Epithelial cell of prostate (primary cell): ENCODE data around the gene ITGA4.
A peak's percentile ranks its signal among the peaks of the same experiment; 100 is the strongest.

Source experiments
- DNase-seq: peaks from one replicate; pipeline ENCODE4 v3.0.0-alpha.2; 2011; ENCODE audit warnings: low read depth, low spot score
- H3K27ac ChIP-seq: fragments of 450-650 bp; 2 replicates; pipeline ENCODE4 v1.5.1; 2017; ENCODE audit warnings: mild to moderate bottlenecking

ITGA4 gene

DNA sequence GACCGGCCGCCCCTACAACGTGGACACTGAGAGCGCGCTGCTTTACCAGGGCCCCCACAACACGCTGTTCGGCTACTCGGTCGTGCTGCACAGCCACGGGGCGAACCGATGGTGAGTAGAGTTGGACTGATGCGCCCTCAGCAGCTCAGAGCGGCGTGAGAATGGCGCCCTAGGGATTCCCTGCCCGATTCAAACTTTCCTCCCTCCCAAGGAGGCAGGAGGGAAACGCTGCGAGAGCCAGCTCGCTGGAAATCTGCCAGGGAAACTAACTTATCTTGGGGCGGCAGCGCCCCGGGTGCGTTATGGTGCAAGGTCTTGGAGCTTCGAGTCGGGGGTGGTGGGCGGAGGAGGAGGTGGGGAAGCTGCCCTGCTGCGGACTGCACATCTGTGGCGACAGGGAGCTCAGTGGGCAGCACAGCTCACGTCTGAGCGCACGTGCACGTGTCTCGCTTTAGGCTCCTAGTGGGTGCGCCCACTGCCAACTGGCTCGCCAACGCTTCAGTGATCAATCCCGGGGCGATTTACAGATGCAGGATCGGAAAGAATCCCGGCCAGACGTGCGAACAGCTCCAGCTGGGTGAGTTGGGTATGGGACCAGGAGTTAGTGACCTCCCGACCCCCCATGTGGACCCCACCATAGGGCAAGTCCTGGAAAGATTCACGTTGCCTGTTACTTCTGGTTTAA, 697 bp downstream of the ITGA4 start:
- DNase-seq, result no peak
- no peak overlapping the region for H3K27ac ChIP-seq

DNA sequence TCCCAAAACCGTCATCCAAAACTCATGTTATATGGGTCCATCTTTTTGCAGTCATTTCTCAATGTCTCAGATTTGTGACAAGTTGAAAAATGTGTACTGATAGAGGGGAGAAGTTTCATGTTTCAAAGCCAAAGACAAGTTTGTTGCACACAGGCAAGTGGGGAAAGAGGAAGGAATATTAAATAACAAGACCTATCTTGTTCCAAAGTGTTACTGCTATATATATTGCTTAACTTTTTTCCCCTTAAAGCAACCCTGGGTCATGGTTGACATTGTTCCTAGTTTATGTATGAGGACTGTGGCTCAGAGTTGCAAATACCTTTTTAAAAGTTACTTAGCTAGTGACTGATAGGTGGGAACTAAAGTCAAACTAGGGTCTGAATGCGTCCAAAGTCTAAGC, 1.7 kb downstream of the ITGA4 start:
- no peak overlapping the region for H3K27ac ChIP-seq
- no peak for DNase-seq

DNA sequence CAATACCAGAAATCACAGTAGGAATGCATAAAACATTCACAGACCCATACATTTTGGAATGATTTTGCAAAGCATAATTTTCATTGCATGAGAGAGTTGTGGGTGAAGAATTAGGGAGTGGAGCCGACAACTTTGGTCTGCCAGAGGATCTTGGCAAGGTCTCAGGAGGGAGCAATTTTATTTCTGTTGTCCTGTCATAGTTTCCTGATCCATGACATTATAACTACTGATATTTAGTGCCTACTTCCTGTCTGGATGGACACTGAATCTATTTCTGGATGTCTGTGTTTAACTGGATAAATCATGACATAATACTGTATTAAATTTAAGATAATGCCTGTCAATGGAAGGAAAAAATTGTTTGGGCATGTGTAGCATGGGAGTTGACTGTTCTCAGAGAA, 2.4 kb downstream of the ITGA4 start:
- no peak overlapping the region for H3K27ac ChIP-seq
- DNase-seq, result no peak

DNA sequence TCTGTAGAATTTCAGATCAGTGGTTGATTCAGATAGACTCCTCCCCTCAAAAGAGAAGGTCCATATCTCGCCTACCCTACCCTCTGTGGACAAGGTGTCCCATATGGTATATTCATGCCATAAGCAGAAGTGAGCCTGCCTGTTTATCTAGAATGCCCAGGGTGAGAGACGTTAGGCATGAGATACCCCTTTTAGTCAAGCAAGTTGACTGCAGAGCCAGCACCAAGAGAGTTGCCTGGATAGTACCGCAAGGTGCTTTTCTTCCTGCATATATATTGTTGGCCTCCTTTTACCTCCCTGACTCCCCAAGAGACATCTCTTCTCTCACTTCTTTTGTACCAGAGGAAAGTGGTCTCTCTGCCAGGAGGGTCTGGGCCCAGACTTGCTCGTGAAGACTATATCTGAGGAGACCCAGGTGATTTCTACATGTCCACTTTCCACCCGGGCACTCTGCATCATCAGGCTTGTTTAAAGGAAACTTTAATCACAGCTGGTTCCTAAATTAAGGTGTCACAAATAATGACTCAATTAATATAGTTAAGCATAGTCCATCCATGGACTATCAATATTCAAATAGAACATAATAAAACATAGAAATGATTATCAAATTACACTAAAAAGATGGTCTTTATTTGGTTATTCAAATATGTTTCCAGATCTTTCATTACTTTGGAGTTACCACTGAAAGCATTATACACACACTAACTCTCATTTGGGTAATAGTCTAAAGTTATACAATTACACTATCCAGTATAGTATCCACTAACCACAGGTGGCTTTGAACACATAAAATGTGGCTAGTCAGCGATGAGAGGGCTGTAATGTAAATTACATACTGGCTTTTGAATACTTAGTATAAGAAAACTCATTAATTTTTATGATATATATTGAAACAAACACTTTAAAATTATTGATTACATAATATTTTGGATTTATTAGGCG, 4.1 kb downstream of the ITGA4 start:
- H3K27ac ChIP-seq, result no peak overlapping the region
- no peak for DNase-seq

DNA sequence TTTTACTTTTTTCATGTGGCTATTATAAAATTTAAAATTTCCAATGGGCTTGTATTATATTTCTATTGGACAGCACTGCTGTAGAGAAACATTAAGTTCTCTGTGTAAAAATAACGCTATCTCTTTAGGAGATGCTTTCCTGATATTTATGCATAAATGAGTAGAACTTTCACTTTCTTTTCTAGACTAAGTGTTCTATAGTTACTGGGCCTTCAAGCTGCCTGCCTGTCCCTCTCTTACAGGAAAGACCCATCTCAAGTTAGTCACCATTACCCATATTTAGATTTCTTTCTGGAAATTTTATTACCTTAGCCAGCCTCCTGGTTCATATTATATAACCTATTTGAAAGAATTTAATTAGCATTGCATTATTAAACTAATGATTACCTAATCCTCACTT, 4.8 kb downstream of the ITGA4 start:
- no peak for DNase-seq
- H3K27ac ChIP-seq, result no peak overlapping the region

DNA sequence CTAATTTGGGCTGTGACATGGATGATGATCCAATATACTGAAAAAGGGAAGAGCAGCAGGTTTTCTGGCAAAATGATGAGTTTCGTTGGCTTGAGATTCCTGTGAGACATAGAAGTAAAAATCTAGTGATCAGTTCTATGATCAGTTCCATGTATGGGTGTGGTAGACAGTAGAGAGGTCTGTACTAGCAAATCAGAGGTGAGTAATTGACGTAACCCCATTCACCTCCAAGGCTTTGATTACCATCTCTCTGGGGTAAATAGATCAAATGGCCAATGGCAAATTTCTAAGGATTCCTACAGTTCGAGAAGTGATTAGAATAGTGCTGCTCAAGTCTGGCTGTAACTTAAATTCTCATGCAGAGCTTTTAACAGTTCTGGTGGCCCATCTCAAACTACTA, 6.4 kb downstream of the ITGA4 start:
- H3K27ac ChIP-seq, result no peak overlapping the region
- no peak for DNase-seq

DNA sequence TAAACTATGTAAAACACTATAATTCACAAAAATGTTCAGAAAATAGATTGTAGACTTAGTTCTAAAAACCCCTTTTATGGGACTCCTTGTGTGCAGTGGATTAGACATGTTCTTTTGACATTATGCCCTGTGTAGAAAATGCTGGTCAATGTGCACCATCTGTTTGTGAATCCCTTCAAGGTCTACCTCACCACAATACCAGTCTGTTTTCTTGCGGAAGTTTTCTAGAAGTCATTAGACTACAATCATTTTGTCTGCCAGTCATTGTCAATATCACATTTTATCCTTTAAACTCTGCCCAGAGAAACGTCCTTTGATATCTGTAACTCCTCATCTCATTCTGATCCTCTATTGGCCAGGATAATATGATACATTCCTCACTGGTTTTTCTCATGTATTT, 7.8 kb downstream of the ITGA4 start:
- H3K27ac ChIP-seq, result no peak overlapping the region
- DNase-seq, result no peak

DNA sequence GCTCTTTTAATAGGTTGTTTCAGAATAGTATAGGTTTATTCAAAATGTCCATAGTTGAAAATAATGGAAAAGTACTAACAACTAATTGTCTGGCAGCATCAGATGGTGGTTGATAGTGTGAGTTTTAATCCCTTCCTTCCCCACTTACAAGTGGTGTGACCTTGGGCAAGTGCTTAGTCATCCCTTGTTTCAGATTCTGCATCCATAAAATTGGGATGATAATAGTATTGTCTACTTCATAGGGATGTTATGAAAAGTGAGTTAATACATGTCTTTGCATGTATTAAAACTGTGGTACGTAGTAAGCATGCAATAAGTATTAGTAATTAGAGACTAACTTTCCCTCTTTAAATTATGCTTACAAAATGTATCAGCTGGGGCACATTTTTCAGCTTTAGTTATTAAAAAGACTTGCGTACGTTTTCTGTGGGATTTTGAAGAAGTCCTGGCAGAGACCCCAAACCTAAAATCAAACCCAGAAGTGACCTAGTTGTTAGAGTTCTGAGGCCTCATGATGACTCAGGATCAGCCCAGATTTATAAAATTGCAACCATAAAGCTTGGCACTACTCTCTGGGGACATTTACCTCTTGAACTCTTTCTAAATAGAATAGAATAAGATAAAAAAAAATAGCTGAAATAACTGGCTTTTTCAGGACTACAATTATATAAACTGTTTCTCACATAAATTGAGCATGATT, 8.6 kb downstream of the ITGA4 start:
- peak; percentile 16 for DNase-seq
- H3K27ac ChIP-seq, result no peak overlapping the region

DNA sequence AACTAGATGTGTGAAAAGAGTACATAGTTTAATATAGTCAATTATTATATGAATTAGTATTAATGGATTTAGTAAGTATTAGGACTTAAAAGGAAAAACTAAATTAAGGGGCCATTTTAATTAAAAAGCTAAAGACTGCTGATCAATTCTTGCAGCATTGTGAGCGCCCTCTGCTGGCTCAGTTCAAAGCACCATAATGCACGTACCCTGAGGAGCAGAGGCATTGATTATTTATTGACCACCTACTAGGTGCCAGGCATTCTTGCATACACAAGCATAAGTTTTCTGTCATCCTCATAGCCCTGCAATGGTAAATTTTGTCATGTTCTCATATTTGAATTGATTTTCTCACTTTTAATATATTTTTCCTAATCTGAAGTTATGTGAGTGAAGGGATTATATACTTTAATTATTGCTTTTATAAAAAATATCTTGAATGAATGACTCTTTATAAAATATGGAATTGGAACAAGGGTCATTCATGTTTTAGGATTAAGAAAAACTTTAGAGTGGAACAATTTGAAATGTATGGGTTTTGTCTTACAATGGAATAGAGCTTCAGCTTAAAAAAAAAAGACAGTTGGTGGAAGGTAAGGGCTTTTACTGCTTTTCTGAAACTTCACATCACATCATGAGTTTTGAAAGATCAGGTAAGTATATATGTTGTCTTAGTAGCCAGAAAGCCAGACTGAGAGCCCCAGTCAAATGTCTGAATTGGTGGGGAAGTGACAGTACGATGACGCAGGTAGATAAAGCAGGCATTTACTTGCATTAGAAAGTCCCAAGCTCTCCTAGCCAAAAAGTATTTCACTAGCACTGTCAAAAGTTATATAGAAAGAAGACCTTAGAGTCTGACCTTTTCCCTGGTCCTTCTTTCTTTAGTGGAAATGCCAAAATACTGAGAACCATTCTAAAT, 9.7 kb downstream of the ITGA4 start:
- H3K27ac ChIP-seq, result no peak overlapping the region
- peak; percentile 5 for DNase-seq

DNA sequence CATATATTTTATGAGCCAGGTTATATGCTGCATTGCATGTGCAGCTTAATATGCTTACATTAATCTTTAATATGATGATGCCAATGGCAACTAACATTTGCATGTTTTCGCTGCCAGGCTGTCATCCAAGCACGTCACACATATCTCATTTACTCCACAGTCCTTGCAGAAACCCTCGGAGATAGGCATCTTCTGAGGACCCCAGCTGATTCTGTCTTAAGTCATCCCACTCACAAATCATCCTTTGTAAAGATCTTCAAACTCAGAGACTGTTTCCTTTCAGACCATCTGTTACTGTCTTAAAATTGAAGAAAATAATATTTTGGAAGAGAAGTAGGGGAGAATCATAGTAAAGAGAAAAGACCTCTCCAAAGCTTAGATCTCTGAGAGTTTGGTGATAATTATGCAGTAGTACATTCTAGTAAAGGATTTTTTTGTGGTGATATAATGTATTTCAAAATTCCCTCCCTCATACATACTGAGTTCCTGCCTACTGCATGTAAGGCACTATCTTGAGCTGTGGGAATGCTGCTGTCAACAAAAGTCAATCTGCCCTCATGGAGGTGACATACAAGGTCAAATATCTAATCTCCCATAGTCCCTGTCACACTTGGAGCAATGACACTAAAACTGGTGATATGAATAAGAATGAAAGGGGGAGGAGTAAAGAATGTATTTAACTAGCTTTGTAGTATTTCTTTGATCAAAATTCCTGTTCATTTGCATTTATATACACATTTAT, 11.0 kb downstream of the ITGA4 start:
- DNase-seq, result no peak
- H3K27ac ChIP-seq, result no peak overlapping the region

DNA sequence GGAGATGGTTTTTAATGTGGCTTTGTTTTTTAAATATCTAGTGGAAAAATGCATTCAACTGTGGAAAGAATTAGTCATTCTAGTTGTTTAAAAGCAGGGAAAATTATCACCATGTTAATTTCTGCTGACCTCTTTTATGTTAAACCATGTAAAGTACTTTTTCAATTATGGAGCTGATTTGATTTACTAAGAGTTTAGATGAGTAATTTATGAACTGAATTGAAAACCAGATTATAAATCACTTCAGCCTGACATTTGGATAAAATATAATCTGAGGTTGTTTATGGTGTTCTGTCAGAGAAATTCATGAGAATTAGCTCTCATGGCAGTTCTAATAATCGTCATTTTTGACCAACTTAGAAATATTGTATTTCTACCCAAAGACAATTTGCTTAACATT, 11.6 kb downstream of the ITGA4 start:
- no peak overlapping the region for H3K27ac ChIP-seq
- DNase-seq, result no peak

DNA sequence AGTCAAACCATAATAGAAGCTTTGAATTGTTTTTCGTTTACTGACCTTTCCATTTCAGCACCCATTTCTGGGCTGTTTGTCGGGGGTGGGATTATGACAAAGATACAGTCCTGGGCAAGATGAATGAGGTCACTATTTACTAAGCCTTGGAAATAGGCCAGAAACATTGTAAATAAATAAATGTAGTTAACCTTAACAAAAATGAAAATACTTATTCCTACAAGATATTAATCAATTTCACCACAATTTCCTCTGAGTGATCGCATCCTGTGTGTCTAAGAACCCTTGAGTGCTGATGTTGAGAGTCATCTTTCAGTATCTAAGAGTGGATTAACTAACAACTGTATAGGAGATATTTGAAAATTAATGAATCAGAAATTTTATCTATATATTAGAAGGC, 14.0 kb downstream of the ITGA4 start:
- DNase-seq, result no peak

DNA sequence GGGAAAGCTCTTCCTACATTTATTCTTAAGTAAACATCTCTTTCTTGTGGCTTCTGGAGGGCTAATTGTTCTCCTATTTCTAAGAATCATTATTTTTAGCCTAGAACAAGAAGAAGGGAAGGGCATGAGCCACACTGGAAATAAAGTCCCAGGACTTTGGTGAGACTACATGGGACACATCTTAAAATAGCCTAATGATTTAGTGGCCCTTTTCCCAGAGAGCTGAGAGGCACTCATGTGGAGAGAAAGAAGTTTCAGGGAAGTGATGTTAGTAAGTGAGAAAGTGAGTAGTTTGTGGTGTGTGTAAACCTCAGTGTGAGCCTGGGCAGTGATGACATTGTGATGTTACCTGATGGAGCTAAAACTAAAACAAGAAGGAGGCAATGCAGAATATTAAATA, 14.6 kb downstream of the ITGA4 start:
- no peak overlapping the region for H3K27ac ChIP-seq
- DNase-seq, result no peak

More for the DNA sequence above, 14.0 kb downstream of the ITGA4 start:
- H3K27ac ChIP-seq, result no peak overlapping the region

DNA sequence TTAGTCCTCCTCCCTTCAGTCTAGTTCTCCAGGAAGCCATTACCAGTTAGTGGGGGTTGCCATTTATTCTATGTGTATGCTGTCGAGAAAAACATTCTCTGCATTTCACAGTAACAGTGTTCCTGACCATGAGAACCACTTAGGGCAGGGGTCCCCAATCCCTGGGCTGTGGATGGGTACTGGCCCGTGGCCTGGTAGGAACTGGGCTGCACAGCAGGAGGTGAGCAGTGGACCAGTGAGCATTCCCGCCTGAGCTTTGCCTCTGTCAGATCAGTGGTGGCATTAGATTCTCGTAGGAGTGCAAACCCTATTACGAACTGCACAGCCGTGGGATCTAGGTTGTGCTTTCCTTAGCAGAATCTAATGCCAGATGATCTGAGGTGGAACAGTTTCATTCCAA, 15.8 kb downstream of the ITGA4 start:
- DNase-seq, result no peak
- H3K27ac ChIP-seq, result no peak overlapping the region

DNA sequence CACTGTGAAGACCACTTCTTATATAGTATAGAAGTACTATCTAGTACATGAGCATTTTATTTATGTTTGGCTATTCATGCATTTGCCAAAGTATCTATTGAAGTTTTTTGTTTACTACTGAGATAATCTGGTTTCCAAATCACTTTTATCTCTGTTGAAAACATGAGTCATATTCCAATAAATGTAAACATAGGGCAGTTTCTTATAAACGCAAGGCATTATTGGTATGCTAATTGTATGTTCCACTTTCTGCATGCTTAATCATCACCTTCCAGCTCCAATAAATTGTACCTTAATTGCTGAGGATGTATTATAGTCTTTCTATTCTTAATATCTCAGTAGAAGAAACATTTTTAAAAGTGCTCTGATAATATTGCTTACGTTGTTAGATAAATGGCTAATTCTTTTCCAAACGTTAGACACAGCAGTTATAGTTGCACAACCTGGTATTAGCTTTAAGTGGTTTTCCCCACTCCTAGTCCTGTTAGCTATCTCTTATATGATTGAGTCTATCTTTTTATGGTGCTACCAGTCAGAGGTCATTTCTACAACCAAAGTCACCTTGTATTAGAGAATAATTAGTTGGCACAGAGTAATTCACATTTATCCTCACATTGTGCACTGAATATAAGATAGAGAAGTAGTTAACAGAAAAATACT, 17.2 kb downstream of the ITGA4 start:
- H3K27ac ChIP-seq, result no peak overlapping the region
- no peak for DNase-seq

DNA sequence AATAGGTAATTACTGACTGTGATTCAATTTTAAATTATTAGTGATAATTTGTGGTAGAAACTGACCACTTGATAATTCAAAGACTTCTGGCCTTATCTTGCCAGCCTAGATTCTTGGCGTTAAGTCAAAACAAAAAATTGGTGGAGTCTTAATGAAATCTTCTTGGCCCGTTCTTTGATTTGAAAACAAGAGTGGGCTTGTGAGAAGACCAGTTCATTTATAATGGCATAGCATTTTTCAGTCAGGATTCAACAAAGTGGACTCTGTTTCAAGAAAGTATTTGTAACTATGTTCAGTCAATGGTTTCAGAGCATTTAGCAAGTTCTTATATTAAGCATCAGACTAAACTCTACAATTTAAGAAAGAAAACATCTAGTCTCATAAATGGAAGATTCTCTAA, 26.0 kb downstream of the ITGA4 start:
- H3K27ac ChIP-seq, result no peak overlapping the region
- DNase-seq, result no peak

DNA sequence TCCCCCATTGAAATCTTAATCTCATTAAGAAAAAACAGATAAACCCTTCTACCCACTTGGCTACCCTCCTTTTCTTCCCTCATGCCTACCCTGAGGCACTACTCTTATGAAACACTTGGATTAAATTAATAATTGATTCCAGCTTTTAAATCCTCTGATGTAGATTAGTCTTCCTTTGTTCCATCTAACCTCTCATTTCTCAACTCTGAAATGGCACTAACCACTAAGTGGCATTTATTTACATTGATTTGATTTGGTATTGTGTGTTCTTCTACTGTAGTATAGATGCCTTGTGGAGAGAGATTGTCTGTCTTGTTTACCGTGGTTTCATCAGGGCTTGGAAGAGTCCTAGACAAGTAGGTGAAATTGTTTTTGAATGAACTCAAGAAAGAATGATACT, 26.7 kb downstream of the ITGA4 start:
- no peak for DNase-seq
- no peak overlapping the region for H3K27ac ChIP-seq

DNA sequence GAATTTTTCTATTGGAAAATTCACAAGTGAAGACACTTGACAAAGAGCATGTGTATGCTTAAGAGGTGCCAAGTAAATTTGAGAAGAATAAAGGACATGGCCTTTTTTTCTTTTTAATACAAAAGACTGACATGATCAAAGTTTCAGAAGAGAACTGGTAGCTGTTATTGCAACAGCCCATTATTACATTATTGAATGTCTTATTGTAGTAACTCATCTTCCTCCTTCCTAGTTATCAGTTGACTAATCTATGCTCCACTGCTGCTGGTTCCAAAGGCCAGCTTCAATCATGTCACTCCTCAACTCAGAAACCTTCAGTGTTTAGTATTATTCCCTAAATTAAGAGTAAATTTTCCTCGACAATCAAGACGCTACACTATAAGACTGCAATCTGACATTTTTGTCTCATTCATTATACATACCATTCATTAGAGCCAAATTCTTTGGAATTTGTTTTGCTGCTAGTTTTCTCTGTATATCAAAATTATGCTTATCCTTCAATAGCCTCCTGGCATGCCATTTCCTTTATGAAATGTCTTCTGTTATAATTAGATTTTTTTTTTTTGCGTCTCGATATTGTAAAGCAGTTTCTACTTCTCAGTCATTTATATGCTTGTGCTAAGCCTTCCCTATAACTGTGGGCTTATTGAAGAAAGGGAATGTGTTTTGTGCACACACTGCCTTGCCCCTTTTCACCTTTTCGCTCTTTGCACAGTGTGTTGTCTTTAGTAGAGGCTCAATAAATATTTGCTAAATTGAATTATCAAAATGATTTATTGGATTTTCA, 27.9 kb downstream of the ITGA4 start:
- no peak overlapping the region for H3K27ac ChIP-seq
- no peak for DNase-seq
